Dendritic cell treated with granulocyte-macrophage colony-stimulating factor and Interleukin-4, amounts not matched to agents 40 ng/mL and 50 ng/mL, for 4 days (primary cell): ENCODE results near the gene UBE2I.
"Not testable (repeated sequence)": the region's sequence is repeated elsewhere in the genome, so short reads cannot be mapped to it uniquely, and the experiment has no call there.

Source experiments
- H3K27ac Mint-ChIP-seq: one replicate; pipeline ENCODE4 v1.8.0; 2022; ENCODE audit warnings: mild to moderate bottlenecking, mixed read lengths
- H3K27me3 Mint-ChIP-seq: one replicate; pipeline ENCODE4 v1.8.0; 2022; ENCODE audit warnings: mild to moderate bottlenecking, mixed read lengths
- H3K36me3 Mint-ChIP-seq: one replicate; pipeline ENCODE4 v1.8.0; 2022; ENCODE audit warnings: low read depth, mixed read lengths
- H3K4me1 Mint-ChIP-seq: one replicate; pipeline ENCODE4 v1.8.0; 2022; ENCODE audit warnings: low read depth, mixed read lengths
- H3K4me3 Mint-ChIP-seq: one replicate; pipeline ENCODE4 v1.8.0; 2022; ENCODE audit warnings: mild to moderate bottlenecking, moderate library complexity, mixed read lengths
- H3K9me3 Mint-ChIP-seq: one replicate; pipeline ENCODE4 v1.8.0; 2022; ENCODE audit warnings: mixed read lengths
- intact Hi-C: fragments of 100-400 bp; cut with micrococcal nuclease; formaldehyde crosslinking; loops from one replicate; pipeline ENCODE4 v1.15.0; 2022

Gene UBE2I

DNA sequence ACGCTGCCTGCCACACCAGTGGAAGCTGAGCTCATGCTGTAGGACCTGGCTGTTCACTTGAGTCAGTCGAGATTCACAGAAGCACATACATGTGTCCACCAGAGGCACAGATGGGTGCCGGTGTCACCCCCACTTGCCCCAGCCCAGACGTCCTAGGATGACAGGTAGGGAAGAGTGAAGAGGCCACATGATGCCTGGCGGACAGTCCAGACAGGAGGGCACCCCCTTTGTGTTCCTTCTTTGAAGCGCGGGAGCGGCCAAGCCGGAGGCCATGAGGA, 8.8 kb downstream of the UBE2I start:
- Mint-ChIP-seq H3K4me3 (no peak overlapping the region), H3K27me3 (no peaks in the 10 kb centered on the region), H3K9me3 (no peaks in the 10 kb centered on the region), H3K36me3 (peaks cover 100% of the 10 kb centered on the region), H3K27ac (no peak overlapping the region), H3K4me1 (peaks cover under 1% of the 10 kb centered on the region)
- intact Hi-C loops = loop anchor here (10.0 kb wide), 1 partner anchor 87 kb away; no protein-coding TSS in a partner anchor

DNA sequence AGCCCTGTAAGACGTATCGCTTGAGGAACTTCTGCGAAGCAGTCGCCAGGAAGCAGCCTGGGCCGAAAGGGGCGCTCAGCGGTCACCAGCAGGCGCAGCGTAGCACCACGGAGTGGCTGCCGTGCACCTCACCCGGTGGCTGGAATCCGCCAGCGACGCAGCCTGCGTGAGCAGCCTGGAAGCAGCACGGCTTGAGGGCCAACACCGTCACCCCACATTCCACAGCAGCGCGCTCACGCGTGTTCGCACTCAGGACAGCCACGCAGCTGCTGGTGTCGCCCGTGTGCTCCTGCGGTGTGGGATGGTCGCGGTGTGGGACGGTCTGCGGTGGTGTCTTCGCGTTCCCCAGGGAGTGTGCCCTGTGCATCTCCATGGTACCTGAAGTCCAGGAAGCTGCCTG, 9.6 kb downstream of the UBE2I start:
- Mint-ChIP-seq H3K9me3 (no peaks in the 10 kb centered on the region), H3K4me3 (no peak overlapping the region), H3K27me3 (no peaks in the 10 kb centered on the region), H3K27ac (no peak overlapping the region), H3K4me1 (no peaks in the 10 kb centered on the region), H3K36me3 (peaks cover 100% of the 10 kb centered on the region)
- intact Hi-C loops = loop anchor here (10.0 kb wide), 1 partner anchor 86 kb away; no protein-coding TSS in a partner anchor

DNA sequence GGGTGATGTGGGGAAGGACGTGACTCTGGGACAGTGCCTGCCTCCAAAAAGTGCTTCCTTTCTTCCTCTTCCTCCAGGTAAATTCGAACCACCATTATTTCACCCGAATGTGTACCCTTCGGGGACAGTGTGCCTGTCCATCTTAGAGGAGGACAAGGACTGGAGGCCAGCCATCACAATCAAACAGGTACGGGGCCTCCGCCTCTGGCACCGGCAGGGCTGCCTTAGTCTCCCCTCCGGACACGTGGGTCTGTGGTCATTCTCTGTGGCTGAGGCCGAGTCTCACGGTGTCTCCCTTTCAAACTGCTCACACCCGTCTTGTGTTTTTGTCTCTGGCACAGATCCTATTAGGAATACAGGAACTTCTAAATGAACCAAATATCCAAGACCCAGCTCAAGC, 10.7 kb downstream of the UBE2I start:
- Mint-ChIP-seq H3K36me3 (peaks cover 100% of the 10 kb centered on the region), H3K9me3 (no peaks in the 10 kb centered on the region), H3K27ac (no peak overlapping the region), H3K27me3 (no peaks in the 10 kb centered on the region), H3K4me1 (no peaks in the 10 kb centered on the region), H3K4me3 (no peak overlapping the region)
- intact Hi-C loops = no loop called here

DNA sequence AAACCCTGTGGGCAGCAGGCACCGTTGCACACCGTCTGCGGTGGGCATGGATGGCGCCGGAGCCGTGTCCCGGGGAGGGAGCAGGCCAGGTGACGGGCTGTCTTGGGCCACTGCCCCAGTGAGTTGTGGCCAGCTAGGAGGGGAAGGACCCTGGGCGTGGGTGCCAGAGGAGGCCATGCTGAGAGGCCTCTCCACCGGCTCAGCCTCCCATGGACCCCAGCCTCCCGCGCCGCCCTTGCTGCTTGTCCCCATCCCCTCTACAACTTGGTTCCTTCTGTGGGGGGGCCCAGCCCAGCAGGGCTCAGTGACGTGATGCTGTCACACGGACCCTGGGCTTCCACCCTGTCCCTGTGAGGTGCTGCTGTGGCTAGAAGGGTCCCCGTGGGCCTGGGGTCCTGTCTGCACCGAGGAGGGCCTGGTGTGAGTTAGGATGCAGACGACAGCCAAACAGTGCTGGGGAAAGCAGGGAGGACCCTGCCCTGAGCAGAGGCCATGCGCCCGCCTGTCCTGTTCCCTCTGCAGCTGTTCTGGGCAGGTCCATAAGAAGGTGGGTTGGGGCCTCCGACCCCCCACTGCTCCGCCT, 11.3 kb downstream of the UBE2I start:
- intact Hi-C loops = no loop called here
- Mint-ChIP-seq H3K27me3 (no peaks in the 10 kb centered on the region), H3K36me3 (peaks cover 100% of the 10 kb centered on the region), H3K4me3 (no peak overlapping the region), H3K9me3 (no peaks in the 10 kb centered on the region), H3K4me1 (no peaks in the 10 kb centered on the region), H3K27ac (no peak overlapping the region)

DNA sequence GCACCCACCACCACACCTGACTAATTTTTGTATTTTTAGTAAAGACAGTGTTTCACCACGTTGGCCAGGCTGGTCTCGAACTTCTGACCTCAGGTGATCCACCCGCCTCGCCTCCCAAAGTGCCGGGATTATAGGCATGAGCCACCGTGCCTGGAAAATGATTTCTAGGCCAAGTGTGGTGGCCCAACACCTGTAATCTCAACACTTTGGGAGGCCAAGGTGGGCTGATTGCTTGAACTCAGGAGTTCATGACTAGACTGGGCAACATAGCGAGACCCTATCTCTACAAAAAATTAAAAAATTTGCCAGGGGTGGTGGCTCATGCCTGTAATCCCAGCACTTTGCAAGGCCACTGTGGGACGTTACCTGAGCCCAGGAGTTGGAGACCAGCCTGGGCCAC, 13.0 kb downstream of the UBE2I start:
- no peaks in the 10 kb centered on the region for H3K4me1 Mint-ChIP-seq
- no peak overlapping the region for H3K4me3 Mint-ChIP-seq
- no peaks in the 10 kb centered on the region for H3K9me3 Mint-ChIP-seq
- H3K36me3 Mint-ChIP-seq = peaks cover 84% of the 10 kb centered on the region
- no peak overlapping the region for H3K27ac Mint-ChIP-seq
- H3K27me3 Mint-ChIP-seq = no peaks in the 10 kb centered on the region
- intact Hi-C loops = no loop called here

DNA sequence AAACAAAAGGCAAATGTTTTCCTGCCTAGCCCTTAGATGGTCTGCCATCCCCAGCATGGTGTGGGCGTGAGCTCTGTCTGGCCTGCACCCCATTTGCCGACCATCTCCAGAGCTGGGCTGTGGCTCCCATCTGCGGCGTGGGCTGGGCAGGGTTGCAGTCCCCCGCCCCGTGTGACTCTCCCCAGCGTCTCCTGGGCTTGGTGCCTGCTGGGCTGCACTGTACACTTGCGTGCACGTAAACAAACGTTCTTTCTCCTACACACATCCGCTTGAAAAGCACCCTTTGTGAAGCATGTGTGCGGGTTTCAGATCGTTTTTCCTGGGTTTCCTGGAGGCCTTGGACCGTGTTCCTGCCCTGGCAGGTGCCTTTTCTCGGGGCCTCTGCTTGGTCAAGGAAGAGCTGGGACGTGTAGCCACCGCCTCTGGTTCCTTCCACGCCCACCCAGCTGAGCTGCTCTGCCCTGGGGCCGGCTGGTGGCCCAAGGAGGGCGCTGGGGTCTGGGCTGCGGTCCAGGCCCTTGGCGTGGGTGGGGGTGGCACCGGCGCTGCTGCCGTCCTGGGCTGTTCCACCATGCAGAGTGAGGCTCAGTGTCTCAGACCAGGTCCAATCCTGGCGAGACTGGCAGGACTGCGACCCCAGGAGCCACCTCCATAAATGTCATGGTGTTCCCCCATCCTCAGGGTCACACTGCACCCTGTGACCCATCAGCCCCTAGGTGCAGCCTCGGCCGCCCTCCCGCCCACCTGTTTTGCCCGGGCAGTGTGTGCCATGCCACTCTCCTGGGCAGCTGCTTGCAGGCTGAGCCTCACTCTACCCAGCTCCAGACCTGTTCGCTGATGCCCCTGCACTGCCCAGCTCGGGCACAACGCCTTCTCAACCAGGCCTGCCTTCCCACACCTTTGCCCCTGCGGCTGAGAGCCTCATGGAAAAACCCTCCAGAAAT, 14.1 kb downstream of the UBE2I start:
- peaks cover 73% of the 10 kb centered on the region for H3K36me3 Mint-ChIP-seq
- H3K27me3 Mint-ChIP-seq = no peaks in the 10 kb centered on the region
- H3K27ac Mint-ChIP-seq = no peak overlapping the region
- H3K4me1 Mint-ChIP-seq = no peaks in the 10 kb centered on the region
- no peak overlapping the region for H3K4me3 Mint-ChIP-seq
- H3K9me3 Mint-ChIP-seq = no peaks in the 10 kb centered on the region
- intact Hi-C loops = no loop called here

DNA sequence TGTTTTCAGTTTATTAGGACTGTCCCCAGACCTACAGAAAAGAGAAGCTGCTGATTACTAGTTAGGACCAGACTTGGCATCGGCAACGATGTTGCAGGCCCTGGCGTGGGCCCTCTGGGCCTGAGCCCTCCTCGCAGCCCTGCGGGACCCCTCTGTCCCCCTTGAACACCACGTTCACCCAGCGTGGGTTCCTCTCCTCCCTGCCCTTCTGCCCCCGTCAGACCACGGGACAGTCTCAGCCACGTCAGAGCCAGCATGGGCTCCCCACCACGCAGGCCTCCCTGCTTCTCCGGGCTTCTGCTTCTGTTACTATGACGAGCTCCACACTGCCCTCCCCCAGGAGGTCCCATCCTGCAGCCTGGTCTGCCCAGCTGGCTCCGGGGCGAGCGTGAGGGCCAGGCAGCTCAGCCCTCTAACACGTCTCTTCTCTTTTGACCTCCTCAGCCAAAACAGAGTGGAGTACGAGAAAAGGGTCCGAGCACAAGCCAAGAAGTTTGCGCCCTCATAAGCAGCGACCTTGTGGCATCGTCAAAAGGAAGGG, 14.9 kb downstream of the UBE2I start:
- Mint-ChIP-seq H3K4me1 (no peaks in the 10 kb centered on the region), H3K4me3 (no peak overlapping the region), H3K9me3 (no peaks in the 10 kb centered on the region), H3K27me3 (no peaks in the 10 kb centered on the region), H3K36me3 (peaks cover 65% of the 10 kb centered on the region), H3K27ac (no peak overlapping the region)
- intact Hi-C loops = no loop called here

DNA sequence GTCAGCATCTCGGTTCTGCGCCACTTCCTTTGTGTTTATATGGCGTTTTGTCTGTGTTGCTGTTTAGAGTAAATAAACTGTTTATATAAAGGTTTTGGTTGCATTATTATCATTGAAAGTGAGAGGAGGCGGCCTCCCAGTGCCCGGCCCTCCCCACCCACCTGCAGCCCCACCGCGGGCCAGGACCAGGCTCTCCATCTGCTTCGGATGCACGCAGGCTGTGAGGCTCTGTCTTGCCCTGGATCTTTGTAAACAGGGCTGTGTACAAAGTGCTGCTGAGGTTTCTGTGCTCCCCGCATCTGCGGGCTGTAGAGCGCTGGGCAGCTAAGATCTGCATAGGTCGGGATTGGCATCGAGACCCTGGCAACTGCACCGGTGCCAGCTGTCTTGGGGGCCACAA, 15.8 kb downstream of the UBE2I start:
- Mint-ChIP-seq H3K4me3 (no peak overlapping the region), H3K36me3 (peaks cover 56% of the 10 kb centered on the region), H3K4me1 (no peaks in the 10 kb centered on the region), H3K9me3 (no peaks in the 10 kb centered on the region), H3K27me3 (peaks cover 3% of the 10 kb centered on the region), H3K27ac (no peak overlapping the region)
- intact Hi-C loops = no loop called here

GRCh38 chr16:1325673-1326371, 16.4 kb downstream of the UBE2I start:
- H3K4me1 Mint-ChIP-seq = no peaks in the 10 kb centered on the region

DNA sequence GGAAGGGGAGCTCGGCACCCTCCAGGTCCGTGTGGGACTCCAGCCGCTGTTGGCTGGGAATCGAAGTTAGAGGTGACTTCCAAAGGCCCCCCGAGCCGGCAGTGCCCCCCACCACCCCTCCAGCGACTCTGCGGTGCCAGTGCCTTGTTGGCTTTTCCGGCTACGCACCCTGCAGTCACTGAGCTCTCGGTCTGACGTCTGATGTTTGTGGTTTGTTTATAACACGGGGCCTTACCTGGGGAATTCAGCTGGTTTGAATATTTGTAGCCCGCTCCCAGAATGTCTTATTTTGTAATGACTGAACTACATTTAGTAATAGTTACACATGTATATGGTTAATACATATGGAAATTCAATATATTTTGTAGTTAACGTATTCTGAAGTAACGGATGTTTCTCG, 17.0 kb downstream of the UBE2I start:
- peaks cover 44% of the 10 kb centered on the region for H3K36me3 Mint-ChIP-seq
- intact Hi-C loops = no loop called here

More at GRCh38 chr16:1325673-1326371, 16.4 kb downstream of the UBE2I start:
- Mint-ChIP-seq H3K9me3 (no peaks in the 10 kb centered on the region), H3K27me3 (peaks cover 8% of the 10 kb centered on the region), H3K4me3 (no peak overlapping the region), H3K27ac (no peak overlapping the region), H3K36me3 (peaks cover 50% of the 10 kb centered on the region)
- intact Hi-C loops = no loop called here

DNA sequence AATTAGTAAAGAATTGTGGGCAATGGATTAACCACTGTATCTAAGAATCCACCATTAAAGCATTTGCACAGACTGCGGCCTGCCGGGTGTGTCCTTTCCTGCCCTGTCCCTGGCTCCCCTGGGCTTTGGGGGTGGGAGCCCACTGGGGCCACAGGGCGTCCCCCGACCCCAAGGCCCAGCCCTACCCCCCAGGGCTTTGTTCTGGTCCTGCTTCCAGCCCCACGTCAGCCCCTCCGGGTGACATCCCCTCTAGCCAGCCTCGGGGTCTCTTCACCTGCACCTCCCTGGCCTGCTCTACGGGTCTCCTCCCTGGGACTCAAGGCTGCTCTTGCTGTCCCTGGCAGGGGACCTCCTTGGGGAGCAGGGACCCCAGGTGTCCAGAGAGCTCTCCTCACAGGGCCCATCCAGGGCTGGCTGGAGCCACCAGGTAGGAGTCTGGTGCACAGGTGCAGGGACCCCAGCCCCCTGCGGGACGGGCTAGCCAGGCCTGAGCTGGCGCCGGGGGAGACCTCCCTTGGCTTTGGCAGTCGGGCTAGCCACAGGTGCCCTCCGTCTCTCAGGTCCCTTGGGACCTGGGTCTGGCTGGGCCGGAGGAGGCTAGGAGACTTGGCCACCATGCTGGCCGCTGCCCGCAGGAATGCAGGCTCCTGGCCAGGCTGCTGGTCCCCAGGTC, 17.6 kb downstream of the UBE2I start:
- intact Hi-C loops = no loop called here
- Mint-ChIP-seq H3K36me3 (peaks cover 38% of the 10 kb centered on the region), H3K4me1 (peaks cover 10% of the 10 kb centered on the region), H3K9me3 (no peaks in the 10 kb centered on the region), H3K4me3 (no peak overlapping the region), H3K27ac (no peak overlapping the region), H3K27me3 (peaks cover 20% of the 10 kb centered on the region)

More for the DNA sequence above, 17.0 kb downstream of the UBE2I start:
- H3K27me3 Mint-ChIP-seq = peaks cover 13% of the 10 kb centered on the region
- H3K9me3 Mint-ChIP-seq = no peaks in the 10 kb centered on the region
- peaks cover 3% of the 10 kb centered on the region for H3K4me1 Mint-ChIP-seq
- no peak overlapping the region for H3K4me3 Mint-ChIP-seq
- H3K27ac Mint-ChIP-seq = no peak overlapping the region

GRCh38 chr16:1327619-1327947, 18.1 kb downstream of the UBE2I start:
- intact Hi-C loops = no loop called here

GRCh38 chr16:1328136-1328535, 18.7 kb downstream of the UBE2I start:
- Mint-ChIP-seq H3K36me3 (peaks cover 27% of the 10 kb centered on the region), H3K4me1 (peaks cover 17% of the 10 kb centered on the region), H3K27me3 (peaks cover 30% of the 10 kb centered on the region)
- H3K9me3 Mint-ChIP-seq, intact Hi-C loops, H3K4me3 Mint-ChIP-seq, H3K27ac Mint-ChIP-seq: not testable (repeated sequence)

More at GRCh38 chr16:1327619-1327947, 18.1 kb downstream of the UBE2I start:
- peaks cover 33% of the 10 kb centered on the region for H3K36me3 Mint-ChIP-seq
- peaks cover 15% of the 10 kb centered on the region for H3K4me1 Mint-ChIP-seq
- peaks cover 25% of the 10 kb centered on the region for H3K27me3 Mint-ChIP-seq
- H3K9me3 Mint-ChIP-seq = no peaks in the 10 kb centered on the region
- no peak overlapping the region for H3K4me3 Mint-ChIP-seq
- H3K27ac Mint-ChIP-seq = no peak overlapping the region
